GM21515 (cell line): ENCODE results near the gene GPX1.
A peak's percentile ranks its signal among the peaks of the same experiment; 100 is the strongest.
"Not testable (repeated sequence)": the region's sequence is repeated elsewhere in the genome, so short reads cannot be mapped to it uniquely, and the experiment has no call there.

ENCODE experiments used
- ATAC-seq: cut with Tn5 transposase; IDR thresholded peaks from one replicate; pipeline ENCODE4 v1.9.1; 2021; ENCODE audit not compliant: unreplicated experiment

GPX1 gene

GRCh38 chr3:49358217-49358883 lies at the start of gene GPX1:
Gene GPX1, minus strand, starts transcription at chr3:49358353. Its CDS starts 75 bp downstream, at chr3:49358278.
- peak; percentile 80 for ATAC-seq

- ATAC-seq, result no peak
Observed at GRCh38 chr3:49406571-49407565, 48.7 kb upstream of the GPX1 start.

GRCh38 chr3:49405570-49405969 lies 47.4 kb upstream of the GPX1 start:
- not testable (repeated sequence) for ATAC-seq

GRCh38 chr3:49403891-49404290 lies 45.7 kb upstream of the GPX1 start:
- ATAC-seq, result no peak

- no peak for ATAC-seq
Observed at GRCh38 chr3:49401766-49402165, 43.6 kb upstream of the GPX1 start.

- no peak for ATAC-seq
Observed at GRCh38 chr3:49399461-49399860, 41.3 kb upstream of the GPX1 start.

- no peak for ATAC-seq
Observed at GRCh38 chr3:49397470-49397869, 39.3 kb upstream of the GPX1 start.

GRCh38 chr3:49391310-49391709 lies 33.2 kb upstream of the GPX1 start:
- not testable (repeated sequence) for ATAC-seq

- no peak for ATAC-seq
Observed at GRCh38 chr3:49389297-49389696, 31.1 kb upstream of the GPX1 start.

GRCh38 chr3:49388289-49388820 lies 30.2 kb upstream of the GPX1 start:
- no peak for ATAC-seq

GRCh38 chr3:49387721-49388120 lies 29.6 kb upstream of the GPX1 start:
- ATAC-seq, result no peak

GRCh38 chr3:49386056-49386756 lies 28.1 kb upstream of the GPX1 start:
- no peak for ATAC-seq

GRCh38 chr3:49385617-49386016 lies 27.5 kb upstream of the GPX1 start:
- ATAC-seq, result no peak

- no peak for ATAC-seq
Observed at GRCh38 chr3:49383387-49383786, 25.2 kb upstream of the GPX1 start.

- no peak for ATAC-seq
Observed at GRCh38 chr3:49378249-49378895, 20.2 kb upstream of the GPX1 start.

GRCh38 chr3:49377483-49377882 lies 19.3 kb upstream of the GPX1 start:
- ATAC-seq, result no peak

GRCh38 chr3:49371946-49372345 lies 13.8 kb upstream of the GPX1 start:
- no peak for ATAC-seq

GRCh38 chr3:49370585-49371290 lies 12.6 kb upstream of the GPX1 start:
- no peak for ATAC-seq

GRCh38 chr3:49362561-49362960 lies 4.4 kb upstream of the GPX1 start:
- ATAC-seq, result no peak

- no peak for ATAC-seq
Observed at GRCh38 chr3:49359623-49360022, 1.5 kb upstream of the GPX1 start.
